Liver (tissue), 9 donors: ENCODE data around the gene CCT2. TPM values are rescaled to one million over a fixed set of nuclear protein-coding genes. Genes with fewer than 3 reads are reported as not detected.

Experiments
- DNase-seq: peaks from one replicate; pipeline ENCODE4 v3.0.0-alpha.2; 2017; ENCODE audit warnings: low spot score
- H3K27ac ChIP-seq, 2 donors: one replicate each; pipeline ENCODE4 v1.7.0; 2013; ENCODE audit warnings: inconsistent platforms in 2 of 2, low read length in 2 of 2, control low read depth in 1 of 2, low read depth in 1 of 2, mild to moderate bottlenecking in 1 of 2
- H3K27me3 ChIP-seq, 4 donors: one replicate each; pipeline versions ENCODE4 v1.6.1 to v1.7.0; 2013; ENCODE audit warnings: low read length in 3 of 4, inconsistent platforms in 1 of 4, mild to moderate bottlenecking in 1 of 4, moderate library complexity in 1 of 4; ENCODE audit not compliant: control insufficient read depth in 4 of 4, insufficient read depth in 4 of 4
- H3K36me3 ChIP-seq, 4 donors: one replicate each; pipeline versions ENCODE4 v1.6.1 to v1.7.0; 2013; ENCODE audit warnings: low read length in 3 of 4, mild to moderate bottlenecking in 3 of 4, low read depth in 1 of 4, moderate library complexity in 1 of 4; ENCODE audit not compliant: control insufficient read depth in 4 of 4, insufficient read depth in 3 of 4
- H3K4me1 ChIP-seq, 4 donors: one replicate each; pipeline versions ENCODE4 v1.6.1 to v1.7.0; 2013; ENCODE audit warnings: low read length in 3 of 4, mild to moderate bottlenecking in 3 of 4, moderate library complexity in 1 of 4; ENCODE audit not compliant: control insufficient read depth in 4 of 4, insufficient read depth in 4 of 4
- H3K4me3 ChIP-seq, 3 donors: one replicate each; pipeline versions ENCODE4 v1.6.1 to v1.7.0; 2013; ENCODE audit warnings: low read length in 3 of 3, control low read depth in 1 of 3, low read depth in 1 of 3, mild to moderate bottlenecking in 1 of 3
- H3K9ac ChIP-seq, 2 donors: one replicate each; pipeline ENCODE4 v1.7.0; 2013; ENCODE audit warnings: low read length in 2 of 2, mild to moderate bottlenecking in 2 of 2, moderate library complexity in 2 of 2, control low read depth in 1 of 2, low read depth in 1 of 2
- H3K9me3 ChIP-seq, 4 donors: one replicate each; pipeline versions ENCODE4 v1.6.1 to v1.7.0; 2013; ENCODE audit warnings: low read length in 3 of 4; ENCODE audit not compliant: control insufficient read depth in 4 of 4
- EGR1 ChIP-seq, 2 donors: IDR thresholded peaks; 2 replicates each; pipeline ENCODE4 v1.6.1; 2016 to 2018; ENCODE audit warnings: antibody characterized with exemption in 2 of 2, low read depth in 2 of 2
- FOXA1 ChIP-seq: IDR thresholded peaks from 2 replicates; pipeline ENCODE4 v1.6.1; 2016; ENCODE audit warnings: antibody characterized with exemption
- FOXA2 ChIP-seq: IDR thresholded peaks from 2 replicates; pipeline ENCODE4 v1.6.1; 2016; ENCODE audit warnings: antibody characterized with exemption
- GABPA ChIP-seq, 2 donors: IDR thresholded peaks in 1 of 2; conservative IDR thresholded peaks in 1 of 2; 2 replicates each; pipeline ENCODE4 v1.6.1; 2016; ENCODE audit warnings: antibody characterized with exemption in 2 of 2, mild to moderate bottlenecking in 1 of 2, moderate library complexity in 1 of 2
- HNF4A ChIP-seq, 2 donors: conservative IDR thresholded peaks; 2 replicates each; pipeline ENCODE4 v1.6.1; 2016; ENCODE audit warnings: antibody characterized with exemption in 2 of 2, mild to moderate bottlenecking in 2 of 2
- HNF4G ChIP-seq: IDR thresholded peaks from 2 replicates; pipeline ENCODE4 v1.6.1; 2016; ENCODE audit warnings: antibody characterized with exemption
- MAX ChIP-seq: IDR thresholded peaks from 2 replicates; pipeline ENCODE4 v1.6.1; 2016; ENCODE audit warnings: antibody characterized with exemption
- NR2F2 ChIP-seq: IDR thresholded peaks from 2 replicates; pipeline ENCODE4 v1.6.1; 2016; ENCODE audit warnings: antibody characterized with exemption
- RAD21 ChIP-seq, 2 donors: IDR thresholded peaks; 2 replicates each; pipeline ENCODE4 v1.6.1; 2016; ENCODE audit warnings: antibody characterized with exemption in 2 of 2, mild to moderate bottlenecking in 2 of 2
- REST ChIP-seq: IDR thresholded peaks from 2 replicates; pipeline ENCODE4 v1.6.1; 2016; ENCODE audit warnings: antibody characterized with exemption, mild to moderate bottlenecking
- RXRA ChIP-seq, 2 donors: IDR thresholded peaks; 2 replicates each; pipeline ENCODE4 v1.6.1; 2017 to 2018; ENCODE audit warnings: antibody characterized with exemption in 2 of 2, mild to moderate bottlenecking in 1 of 2
- SP1 ChIP-seq: IDR thresholded peaks from 2 replicates; pipeline ENCODE4 v1.6.1; 2018; ENCODE audit warnings: antibody characterized with exemption, mild to moderate bottlenecking
- TAF1 ChIP-seq: conservative IDR thresholded peaks from 2 replicates; pipeline ENCODE4 v1.6.1; 2016; ENCODE audit warnings: antibody characterized with exemption, mild to moderate bottlenecking
- YY1 ChIP-seq: IDR thresholded peaks from 2 replicates; pipeline ENCODE4 v1.6.1; 2016; ENCODE audit warnings: antibody characterized with exemption, mild to moderate bottlenecking
- ZBTB33 ChIP-seq: IDR thresholded peaks from 2 replicates; pipeline ENCODE4 v1.6.1; 2016; ENCODE audit warnings: antibody characterized with exemption
- WGBS: extraction: QIAGEN DNeasy Blood & Tissue Kit; methylation state at CpG from one replicate; pipeline ENCODE4 v1.1.7; 2013; 5-methylcytosine and 5-hydroxymethylcytosine counted together
- polyA plus RNA-seq, 2 donors: library from polyadenylated mRNA; stranded (reverse) in 1 of 2; unstranded in 1 of 2; fragments of 200-250 nt in 1 of 2; fragments of >200 nt in 1 of 2; fragmentation: Nextera tagmentation in 1 of 2; extraction: Ambion mirVana in 1 of 2; gene quantifications; one replicate each; pipeline versions ENCODE4 v1.2.1 to v1.2.3, GENCODE V29; 2013 to 2015
- total RNA-seq, 2 donors: library from RNA; depleted of rRNA; stranded (reverse); fragments of >200 nt; gene quantifications; one replicate each; pipeline ENCODE4 v1.2.3, GENCODE V29; 2014
- TF ChIP-seq, protein P1 (sequence below): fragments of 150-350 bp; IDR thresholded peaks from 2 replicates; pipeline ENCODE4 v1.5.1; 2017; ENCODE audit warnings: improper control_type of control experiment, low read depth, low read length; ENCODE audit not compliant: missing input control
- TF ChIP-seq, protein P2 (sequence below): IDR thresholded peaks from 2 replicates; pipeline ENCODE4 v1.6.1; 2016; ENCODE audit warnings: antibody characterized with exemption
- donor health status: healthy.
- donor health status: healthy.
- donor health status: healthy.
- donor health status: healthy.
- donor health status: healthy.

Gene CCT2
- total and polyA plus RNA-seq, 4 donors, result 43.6 to 145 (median 80.6) TPM

- H3K9me3 ChIP-seq, result no peaks in the 10 kb centered on the region
- no peak for TF ChIP-seq EGR1 (IDR thresholded peaks at IDR 0.05; ENCODE audit: low read depth in 2 of 2)
- H3K4me1 ChIP-seq, result peaks cover 0 to 7% (median 3%) of the 10 kb centered on the region in 4 donors
- H3K36me3 ChIP-seq, result peaks cover 0 to 15% (median 9%) of the 10 kb centered on the region in 4 donors
- H3K4me3 ChIP-seq, result no peak overlapping the region
- DNase-seq, result no peak
- no peak overlapping the region for H3K27ac ChIP-seq
- H3K27me3 ChIP-seq, result no peaks in the 10 kb centered on the region
- H3K9ac ChIP-seq, result no peak overlapping the region
Measured at GRCh38 chr12:69583203-69583602, 2.1 kb upstream of the CCT2 start.

GRCh38 chr12:69588527-69588926 is 3.3 kb downstream of the CCT2 start:
- Histone ChIP-seq H3K9me3 (no peaks in the 10 kb centered on the region), H3K27me3 (no peaks in the 10 kb centered on the region), H3K9ac (no peak overlapping the region), H3K36me3 (peaks cover 4 to 59% (median 50%) of the 10 kb centered on the region in 4 donors), H3K4me3 (no peak overlapping the region), H3K27ac (no peak overlapping the region), H3K4me1 (peaks cover 0 to 7% (median 3%) of the 10 kb centered on the region in 4 donors)
- 89% methylated on average over 4 of the region's 4 CpGs for WGBS
- TF ChIP-seq ZBTB33 (no peak), MAX (no peak), HNF4G (no peak), FOXA2 (no peak)
- TF ChIP-seq, protein P1, sequence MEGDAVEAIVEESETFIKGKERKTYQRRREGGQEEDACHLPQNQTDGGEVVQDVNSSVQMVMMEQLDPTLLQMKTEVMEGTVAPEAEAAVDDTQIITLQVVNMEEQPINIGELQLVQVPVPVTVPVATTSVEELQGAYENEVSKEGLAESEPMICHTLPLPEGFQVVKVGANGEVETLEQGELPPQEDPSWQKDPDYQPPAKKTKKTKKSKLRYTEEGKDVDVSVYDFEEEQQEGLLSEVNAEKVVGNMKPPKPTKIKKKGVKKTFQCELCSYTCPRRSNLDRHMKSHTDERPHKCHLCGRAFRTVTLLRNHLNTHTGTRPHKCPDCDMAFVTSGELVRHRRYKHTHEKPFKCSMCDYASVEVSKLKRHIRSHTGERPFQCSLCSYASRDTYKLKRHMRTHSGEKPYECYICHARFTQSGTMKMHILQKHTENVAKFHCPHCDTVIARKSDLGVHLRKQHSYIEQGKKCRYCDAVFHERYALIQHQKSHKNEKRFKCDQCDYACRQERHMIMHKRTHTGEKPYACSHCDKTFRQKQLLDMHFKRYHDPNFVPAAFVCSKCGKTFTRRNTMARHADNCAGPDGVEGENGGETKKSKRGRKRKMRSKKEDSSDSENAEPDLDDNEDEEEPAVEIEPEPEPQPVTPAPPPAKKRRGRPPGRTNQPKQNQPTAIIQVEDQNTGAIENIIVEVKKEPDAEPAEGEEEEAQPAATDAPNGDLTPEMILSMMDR, result no peak
- TF ChIP-seq, protein P2, sequence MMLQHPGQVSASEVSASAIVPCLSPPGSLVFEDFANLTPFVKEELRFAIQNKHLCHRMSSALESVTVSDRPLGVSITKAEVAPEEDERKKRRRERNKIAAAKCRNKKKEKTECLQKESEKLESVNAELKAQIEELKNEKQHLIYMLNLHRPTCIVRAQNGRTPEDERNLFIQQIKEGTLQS, result no peak
- DNase-seq, result no peak

GRCh38 chr12:69589082-69589481 is 3.8 kb downstream of the CCT2 start:
- H3K4me3 ChIP-seq, result no peak overlapping the region
- H3K4me1 ChIP-seq, result peaks cover 0 to 7% (median 3%) of the 10 kb centered on the region in 4 donors
- peaks cover 5 to 64% (median 55%) of the 10 kb centered on the region in 4 donors for H3K36me3 ChIP-seq
- no peaks in the 10 kb centered on the region for H3K27me3 ChIP-seq
- no peak overlapping the region for H3K27ac ChIP-seq
- DNase-seq, result no peak
- 92% methylated on average over 2 of the region's 2 CpGs for WGBS
- H3K9me3 ChIP-seq, result no peaks in the 10 kb centered on the region
- no peak overlapping the region for H3K9ac ChIP-seq
- TF ChIP-seq RXRA (IDR thresholded peaks at IDR 0.05) (no peak), FOXA2 (no peak), RAD21 (IDR thresholded peaks at IDR 0.05) (no peak), SP1 (no peak), YY1 (no peak), REST (no peak), NR2F2 (no peak), FOXA1 (no peak), GABPA (IDR thresholded peaks at IDR 0.05 in 1 of 2, conservative IDR thresholded peaks at IDR 0.05 in 1 of 2) (no peak), TAF1 (no peak), HNF4A (conservative IDR thresholded peaks at IDR 0.05) (no peak)
- TF ChIP-seq, protein P1, result no peak
